Stimulated activated naive CD4-positive, alpha-beta T cell (primary cell): ENCODE results near the gene DCXR.
"Not testable (repeated sequence)": the region's sequence is repeated elsewhere in the genome, so short reads cannot be mapped to it uniquely, and the experiment has no call there.

Experiments
- DNase-seq, 6 experiments: peaks; one replicate each; lab custom pipeline; 2025; lab: John Stamatoyannopoulos, UW

Gene DCXR

GRCh38 chr17:82039695-82040299, 2.3 kb upstream of the DCXR start:
- no peak for DNase-seq

- DNase-seq: not testable (repeated sequence)
Measured at GRCh38 chr17:82038796-82039409, 1.4 kb upstream of the DCXR start.

- DNase-seq: no peak
Measured at GRCh38 chr17:82037889-82038195, 345 bp upstream of the DCXR start.

- DNase-seq: no peak
Measured at GRCh38 chr17:82036634-82037091, 834 bp downstream of the DCXR start.

- no peak for DNase-seq
Measured at GRCh38 chr17:82035956-82036633, 1.4 kb downstream of the DCXR start.

- no peak for DNase-seq
Measured at GRCh38 chr17:82035488-82035887, 2.0 kb downstream of the DCXR start.

- DNase-seq: no peak
Measured at GRCh38 chr17:82034371-82035011, 3.0 kb downstream of the DCXR start.

GRCh38 chr17:82033359-82034085, 4.0 kb downstream of the DCXR start:
- no peak for DNase-seq

- DNase-seq: peak in 4 of 6 experiments; percentile 11 to 46 (median 16)
Measured at GRCh38 chr17:82031885-82032627, 5.4 kb downstream of the DCXR start.

GRCh38 chr17:82031303-82031884, 6.1 kb downstream of the DCXR start, which contains the start of gene RAC3:
Gene RAC3 (plus strand): TSS chr17:82031678. CDS start chr17:82031762, 84 bp downstream.
- DNase-seq: no peak

GRCh38 chr17:82030470-82031302, 6.8 kb downstream of the DCXR start:
- peak; percentile 64 to 88 (median 80) for DNase-seq

GRCh38 chr17:82029990-82030469, 7.5 kb downstream of the DCXR start:
- DNase-seq: no peak

- no peak for DNase-seq
Measured at GRCh38 chr17:82029391-82029790, 8.1 kb downstream of the DCXR start.

GRCh38 chr17:82028966-82029365, 8.5 kb downstream of the DCXR start:
- no peak for DNase-seq

GRCh38 chr17:82028246-82028645, 9.3 kb downstream of the DCXR start:
- no peak for DNase-seq

GRCh38 chr17:82025401-82026107, 11.9 kb downstream of the DCXR start:
- DNase-seq: no peak

GRCh38 chr17:82024859-82025258, 12.6 kb downstream of the DCXR start:
- DNase-seq: no peak

- DNase-seq: peak in 2 of 6 experiments; percentile 38 to 60
Measured at GRCh38 chr17:82023447-82024241, 13.9 kb downstream of the DCXR start.
